Progenitor cell of endocrine pancreas (in vitro differentiated cells): ENCODE measurements around the gene EZH1. TPM values are rescaled to one million over a fixed set of nuclear protein-coding genes. Genes with fewer than 3 reads are reported as not detected.

Source experiments
- DNase-seq: peaks from one replicate; pipeline ENCODE4 v3.0.0; 2021; ENCODE audit warnings: low spot score; ENCODE audit not compliant: unreplicated experiment
- H3K27ac Mint-ChIP-seq: 2 replicates; pipeline ENCODE4 v1.8.0; 2021; ENCODE audit warnings: mild to moderate bottlenecking, moderate library complexity, mixed read lengths
- H3K27me3 Mint-ChIP-seq: 2 replicates; pipeline ENCODE4 v1.8.0; 2021; ENCODE audit warnings: mixed read lengths
- H3K36me3 Mint-ChIP-seq: 2 replicates; pipeline ENCODE4 v1.8.0; 2022; ENCODE audit warnings: mixed read lengths; ENCODE audit not compliant: insufficient read depth
- H3K4me1 Mint-ChIP-seq: 2 replicates; pipeline ENCODE4 v1.8.0; 2021; ENCODE audit warnings: low read depth, mixed read lengths
- H3K4me3 Mint-ChIP-seq: 2 replicates; pipeline ENCODE4 v1.8.0; 2021; ENCODE audit warnings: low read depth, mild to moderate bottlenecking, moderate library complexity, mixed read lengths
- H3K9me3 Mint-ChIP-seq: 2 replicates; pipeline ENCODE4 v1.8.0; 2021; ENCODE audit warnings: low read depth, mixed read lengths
- total RNA-seq: library from RNA; stranded (reverse); gene quantifications from 2 replicates; pipeline ENCODE4 v1.2.1, GENCODE V29; 2021
- TF ChIP-seq, protein P1 (sequence below): fragments of 200-600 bp; sonication (generic); IDR thresholded peaks from one replicate; pipeline ENCODE4 v1.5.0; 2021; ENCODE audit warnings: antibody characterized with exemption, mild to moderate bottlenecking; ENCODE audit not compliant: unreplicated experiment

EZH1 gene
- total RNA-seq, 1 donor from 2014 or later, result 31.9 TPM

GRCh38 chr17:42702446-42702845 lies 42.4 kb downstream of the EZH1 start:
- Mint-ChIP-seq H3K4me3 (no peak overlapping the region), H3K27me3 (no peaks in the 10 kb centered on the region)
- TF ChIP-seq, protein P1, sequence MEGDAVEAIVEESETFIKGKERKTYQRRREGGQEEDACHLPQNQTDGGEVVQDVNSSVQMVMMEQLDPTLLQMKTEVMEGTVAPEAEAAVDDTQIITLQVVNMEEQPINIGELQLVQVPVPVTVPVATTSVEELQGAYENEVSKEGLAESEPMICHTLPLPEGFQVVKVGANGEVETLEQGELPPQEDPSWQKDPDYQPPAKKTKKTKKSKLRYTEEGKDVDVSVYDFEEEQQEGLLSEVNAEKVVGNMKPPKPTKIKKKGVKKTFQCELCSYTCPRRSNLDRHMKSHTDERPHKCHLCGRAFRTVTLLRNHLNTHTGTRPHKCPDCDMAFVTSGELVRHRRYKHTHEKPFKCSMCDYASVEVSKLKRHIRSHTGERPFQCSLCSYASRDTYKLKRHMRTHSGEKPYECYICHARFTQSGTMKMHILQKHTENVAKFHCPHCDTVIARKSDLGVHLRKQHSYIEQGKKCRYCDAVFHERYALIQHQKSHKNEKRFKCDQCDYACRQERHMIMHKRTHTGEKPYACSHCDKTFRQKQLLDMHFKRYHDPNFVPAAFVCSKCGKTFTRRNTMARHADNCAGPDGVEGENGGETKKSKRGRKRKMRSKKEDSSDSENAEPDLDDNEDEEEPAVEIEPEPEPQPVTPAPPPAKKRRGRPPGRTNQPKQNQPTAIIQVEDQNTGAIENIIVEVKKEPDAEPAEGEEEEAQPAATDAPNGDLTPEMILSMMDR, result no peak

GRCh38 chr17:42700586-42701289 lies 44.1 kb downstream of the EZH1 start:
- Mint-ChIP-seq H3K4me1 (no peaks in the 10 kb centered on the region), H3K36me3 (peaks cover 13% of the 10 kb centered on the region), H3K27me3 (no peaks in the 10 kb centered on the region), H3K9me3 (no peaks in the 10 kb centered on the region), H3K27ac (no peak overlapping the region), H3K4me3 (no peak overlapping the region)
- TF ChIP-seq, protein P1, result no peak
- DNase-seq, result no peak

More at GRCh38 chr17:42702446-42702845, 42.4 kb downstream of the EZH1 start:
- no peaks in the 10 kb centered on the region for H3K9me3 Mint-ChIP-seq
- H3K36me3 Mint-ChIP-seq, result peaks cover 13% of the 10 kb centered on the region
- H3K4me1 Mint-ChIP-seq, result no peaks in the 10 kb centered on the region
- no peak for DNase-seq
- H3K27ac Mint-ChIP-seq, result no peak overlapping the region

DNA sequence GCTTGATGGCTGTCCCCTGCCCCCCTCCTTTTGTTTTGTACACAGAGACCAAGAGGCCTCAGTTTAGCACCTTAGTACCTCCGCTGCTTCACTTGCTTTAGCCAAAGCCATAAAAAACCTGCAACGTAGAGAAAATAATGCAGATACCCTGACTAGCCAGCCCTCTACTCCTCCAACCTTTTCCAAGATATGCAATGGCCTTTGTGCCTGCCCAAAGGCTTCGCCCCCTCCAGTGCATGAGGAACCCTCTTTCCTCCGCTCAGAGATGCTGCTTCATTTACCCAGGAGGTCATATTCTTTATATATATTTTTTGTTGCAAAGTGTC lies 45.5 kb downstream of the EZH1 start:
- TF ChIP-seq, protein P1, result no peak
- no peaks in the 10 kb centered on the region for H3K4me1 Mint-ChIP-seq
- H3K9me3 Mint-ChIP-seq, result no peaks in the 10 kb centered on the region
- no peak overlapping the region for H3K4me3 Mint-ChIP-seq
- H3K27me3 Mint-ChIP-seq, result no peaks in the 10 kb centered on the region
- H3K36me3 Mint-ChIP-seq, result peaks cover 7% of the 10 kb centered on the region
- no peak overlapping the region for H3K27ac Mint-ChIP-seq
- no peak for DNase-seq

DNA sequence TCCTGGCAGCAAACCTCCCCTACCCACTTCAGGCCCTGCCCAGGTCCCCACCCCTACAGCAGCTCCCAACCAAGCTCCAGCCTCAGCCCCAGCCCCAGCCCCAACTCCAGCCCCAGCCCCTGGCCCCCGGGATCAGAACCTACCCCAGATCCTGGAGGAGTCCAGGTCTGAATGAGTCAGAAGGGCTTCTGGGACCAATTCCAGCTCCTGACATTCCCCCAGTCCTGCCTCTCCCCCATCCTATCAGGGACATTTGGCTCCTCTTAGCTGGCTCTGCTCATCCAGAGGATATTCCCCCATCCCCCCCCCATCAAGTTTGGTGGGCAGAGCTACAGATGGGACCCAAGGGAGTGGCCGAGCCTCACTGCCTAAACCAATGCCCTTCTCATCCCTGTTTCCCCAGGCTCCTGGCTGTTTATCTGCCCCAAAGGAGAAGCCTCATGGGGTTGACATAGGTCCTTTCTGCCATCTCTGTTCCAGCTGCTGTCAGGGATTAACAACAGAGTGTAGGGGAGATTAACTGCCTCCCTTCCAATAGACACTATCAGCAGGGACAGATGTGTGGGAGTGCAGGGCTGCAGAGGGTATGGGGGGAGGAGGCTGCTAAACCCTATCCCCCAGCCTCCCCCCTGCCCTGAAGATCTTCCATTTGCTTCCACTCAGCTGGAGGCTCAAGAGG lies 46.0 kb downstream of the EZH1 start:
- TF ChIP-seq, protein P1, result no peak
- H3K9me3 Mint-ChIP-seq, result no peaks in the 10 kb centered on the region
- H3K36me3 Mint-ChIP-seq, result peaks cover 5% of the 10 kb centered on the region
- no peak for DNase-seq
- no peaks in the 10 kb centered on the region for H3K27me3 Mint-ChIP-seq
- no peak overlapping the region for H3K4me3 Mint-ChIP-seq
- H3K4me1 Mint-ChIP-seq, result no peaks in the 10 kb centered on the region
- peak overlapping the region; percentile 38 for H3K27ac Mint-ChIP-seq

DNA sequence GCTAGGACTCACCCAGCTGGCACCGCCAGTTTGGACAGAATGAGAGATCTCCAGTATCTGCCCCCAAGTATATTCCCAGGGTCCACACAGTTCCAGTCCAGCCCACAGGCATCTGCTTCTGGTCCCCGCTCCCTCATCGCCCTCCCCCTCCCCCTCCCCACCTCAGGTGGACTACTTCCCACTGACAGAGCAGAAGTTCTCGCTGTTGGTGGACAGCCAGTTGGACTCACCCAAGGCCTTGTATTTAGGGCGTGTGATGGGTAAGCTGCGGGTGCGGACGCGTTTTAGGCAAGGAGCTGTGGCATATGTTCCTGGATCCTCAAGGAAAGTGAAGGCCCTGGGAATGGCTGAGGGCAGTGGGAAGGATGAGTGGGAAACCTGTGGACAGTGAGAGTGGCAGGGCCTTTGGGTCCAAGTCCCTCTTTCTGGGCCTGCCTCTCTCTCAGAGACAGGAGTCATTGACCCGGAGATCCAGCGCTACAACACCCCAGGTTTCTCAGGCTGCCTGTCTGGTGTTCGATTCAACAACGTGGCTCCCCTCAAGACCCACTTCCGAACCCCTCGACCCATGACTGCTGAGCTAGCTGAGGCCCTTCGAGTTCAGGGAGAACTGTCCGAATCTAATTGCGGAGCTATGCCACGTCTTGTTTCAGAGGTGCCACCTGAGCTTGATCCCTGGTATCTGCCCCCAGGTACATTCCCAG lies 47.6 kb downstream of the EZH1 start:
- no peak overlapping the region for H3K27ac Mint-ChIP-seq
- TF ChIP-seq, protein P1, result no peak
- no peak overlapping the region for H3K4me3 Mint-ChIP-seq
- DNase-seq, result no peak
- peaks cover 5% of the 10 kb centered on the region for H3K36me3 Mint-ChIP-seq
- H3K4me1 Mint-ChIP-seq, result no peaks in the 10 kb centered on the region
- no peaks in the 10 kb centered on the region for H3K9me3 Mint-ChIP-seq
- H3K27me3 Mint-ChIP-seq, result no peaks in the 10 kb centered on the region
